RPMI8226 (cell line): ENCODE data around the gene STXBP1.
"Not testable (repeated sequence)": the region's sequence is repeated elsewhere in the genome, so short reads cannot be mapped to it uniquely, and the experiment has no call there.

Source experiments
- DNase-seq: peaks from one replicate; pipeline ENCODE4 v3.0.0-alpha.2; 2015

Gene STXBP1

GRCh38 chr9:127611899-127612790 lies at the start of gene STXBP1:
Gene STXBP1, plus strand, starts transcription at chr9:127612277. Its CDS starts 127 bp downstream, at chr9:127612404.
- DNase-seq = peak; percentile 96

DNA sequence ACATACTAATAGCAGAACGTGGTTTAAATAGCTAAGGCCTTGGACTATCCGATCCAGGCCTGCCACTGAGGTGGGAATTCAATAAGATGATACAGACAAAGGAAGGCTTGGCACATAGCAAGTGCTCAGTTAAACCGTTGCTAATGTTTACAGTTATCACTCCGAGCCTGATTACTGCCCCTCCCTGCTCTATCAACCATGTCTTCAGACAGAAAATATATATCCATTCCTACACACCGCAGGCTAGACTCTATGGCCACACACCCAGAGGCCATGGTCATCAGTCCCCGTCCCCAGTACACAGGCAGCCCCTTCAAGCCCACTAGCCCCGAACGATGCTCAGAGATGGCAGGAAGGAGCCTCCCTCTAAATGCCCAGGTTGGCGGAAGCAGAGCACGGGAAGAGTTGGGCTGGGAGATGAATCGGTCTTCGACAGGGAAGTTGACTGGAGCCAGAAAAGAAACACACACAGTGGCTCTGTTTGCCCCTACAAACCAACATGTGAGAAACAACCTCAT lies 49.7 kb upstream of the STXBP1 start:
- no peak for DNase-seq

DNA sequence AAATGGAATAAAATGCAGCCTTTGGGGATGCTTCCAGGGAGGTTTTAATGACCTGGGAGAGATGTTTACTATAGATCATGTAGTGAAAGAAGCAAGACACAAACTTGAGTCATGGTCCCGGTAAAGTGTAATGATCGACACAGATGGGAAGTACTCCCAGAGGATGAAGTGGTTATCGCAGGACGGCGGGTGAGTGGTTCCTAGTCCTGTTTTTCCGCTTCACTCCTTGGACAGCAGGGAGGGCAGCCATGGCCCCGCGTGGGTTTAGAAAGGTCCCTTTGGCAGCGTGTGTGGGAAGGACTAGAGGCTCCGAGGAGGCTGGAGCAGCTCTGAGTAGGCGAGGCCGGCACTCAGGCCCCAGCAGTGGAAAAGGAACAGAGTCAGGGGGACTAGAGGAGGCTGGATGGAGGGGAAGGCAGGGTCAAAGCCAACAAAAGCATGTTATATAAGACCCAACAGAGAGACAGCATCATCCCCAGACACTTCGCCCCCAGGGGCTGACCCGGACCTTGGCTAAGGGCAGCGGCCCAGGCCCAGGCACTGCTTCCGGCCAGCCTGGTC lies 49.2 kb upstream of the STXBP1 start:
- no peak for DNase-seq

DNA sequence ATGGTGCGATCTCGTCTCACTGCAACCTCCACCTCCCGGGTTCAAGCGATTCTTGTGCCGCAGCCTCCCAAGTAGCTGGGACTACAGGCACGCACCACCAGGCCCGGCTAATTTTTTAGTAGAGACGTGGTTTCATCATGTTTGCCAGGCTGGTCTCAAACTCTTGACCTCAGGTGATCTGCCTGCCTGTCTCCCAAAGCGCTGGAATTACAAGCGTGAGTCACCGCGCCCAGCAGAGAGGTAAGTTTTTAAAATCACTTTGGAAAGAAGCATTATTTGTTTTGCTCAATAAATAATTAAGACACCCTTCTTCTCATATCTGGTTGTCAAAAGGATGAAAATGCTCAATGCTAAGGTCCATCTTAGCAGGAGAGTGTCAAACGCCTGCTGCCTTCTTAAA lies 48.5 kb upstream of the STXBP1 start:
- DNase-seq = no peak

DNA sequence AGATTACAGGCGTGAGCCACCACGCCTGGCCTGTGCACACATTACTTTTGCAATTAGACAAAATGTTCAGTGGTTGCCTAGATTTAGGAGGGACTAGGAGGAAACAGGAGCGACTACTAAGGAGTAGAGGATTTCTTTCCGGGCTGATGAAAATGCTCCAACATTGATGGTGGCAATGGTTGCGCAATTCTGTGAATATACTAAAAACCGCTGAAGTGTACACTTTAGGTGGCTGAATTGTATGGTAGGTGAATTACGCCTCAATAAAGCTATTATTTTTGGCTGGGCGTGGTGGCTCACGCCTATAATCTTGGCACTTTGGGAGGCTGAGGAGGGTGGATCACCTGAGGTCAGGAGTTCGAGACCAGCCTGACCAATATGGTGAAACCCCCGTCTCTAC lies 46.8 kb upstream of the STXBP1 start:
- DNase-seq = no peak

DNA sequence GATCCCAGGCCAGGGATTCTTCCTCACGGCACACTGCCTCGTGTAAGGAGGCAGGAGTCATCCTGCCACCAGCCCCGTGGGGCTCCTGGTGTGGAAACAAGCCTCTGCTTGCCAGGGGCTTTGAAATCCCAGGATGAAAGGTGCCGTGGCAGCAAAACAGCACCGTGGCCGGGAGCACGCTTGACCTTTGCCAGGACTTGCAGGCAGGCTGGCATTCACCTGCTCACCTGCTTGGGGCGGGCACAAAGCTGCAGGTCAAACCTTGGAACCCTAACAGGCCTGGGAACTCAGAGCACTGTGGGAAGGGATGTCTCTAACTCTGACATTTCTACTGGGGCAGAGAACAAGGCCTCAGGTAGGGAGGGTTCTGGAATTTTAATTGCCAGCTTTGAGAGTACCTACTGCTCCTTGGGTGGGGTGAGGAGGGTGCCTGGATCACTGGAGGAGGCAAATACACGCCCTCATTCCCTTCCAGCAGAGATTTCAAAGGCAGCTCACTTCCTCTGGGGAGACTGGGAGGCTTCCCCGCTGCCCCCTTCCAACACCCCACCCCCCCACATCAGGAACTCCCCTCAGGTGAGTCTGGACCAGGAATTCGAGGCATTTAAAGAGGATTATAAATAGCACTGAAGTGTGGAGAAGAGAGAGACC lies 45.6 kb upstream of the STXBP1 start:
- DNase-seq = no peak

DNA sequence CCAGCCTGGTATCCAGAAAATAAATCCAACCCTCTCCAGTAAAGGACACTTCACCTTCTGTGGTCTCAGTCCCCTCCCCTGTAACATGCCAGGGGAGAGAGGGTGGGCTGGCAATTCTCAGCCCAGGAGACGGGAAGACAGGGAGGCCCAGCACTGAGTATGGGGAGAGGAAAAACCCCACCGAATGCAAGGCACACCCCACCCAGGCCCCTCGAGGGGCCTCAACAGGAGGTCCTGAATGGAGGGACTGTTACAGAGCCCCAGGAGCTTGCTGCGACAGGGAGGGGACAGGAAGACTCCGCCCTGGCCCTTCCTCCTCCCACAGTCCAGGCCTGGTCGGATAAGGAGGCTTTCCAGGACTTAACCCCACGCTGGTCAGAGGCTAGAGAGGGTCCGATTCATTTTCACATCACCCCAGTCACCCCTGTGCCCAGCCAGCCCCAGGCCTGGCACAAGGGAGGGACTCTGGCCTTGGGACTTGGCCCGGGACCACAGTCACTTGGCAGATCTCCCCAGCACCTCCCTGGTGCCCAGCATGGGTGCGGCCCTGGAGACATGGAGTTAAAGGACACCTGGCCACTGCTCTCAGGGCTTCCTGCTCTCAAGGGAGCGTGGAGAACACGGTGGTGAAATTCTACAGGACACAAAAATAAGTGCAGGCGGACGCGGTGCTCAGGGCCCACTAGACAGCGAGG lies 44.9 kb upstream of the STXBP1 start:
- peak; percentile 58 for DNase-seq

DNA sequence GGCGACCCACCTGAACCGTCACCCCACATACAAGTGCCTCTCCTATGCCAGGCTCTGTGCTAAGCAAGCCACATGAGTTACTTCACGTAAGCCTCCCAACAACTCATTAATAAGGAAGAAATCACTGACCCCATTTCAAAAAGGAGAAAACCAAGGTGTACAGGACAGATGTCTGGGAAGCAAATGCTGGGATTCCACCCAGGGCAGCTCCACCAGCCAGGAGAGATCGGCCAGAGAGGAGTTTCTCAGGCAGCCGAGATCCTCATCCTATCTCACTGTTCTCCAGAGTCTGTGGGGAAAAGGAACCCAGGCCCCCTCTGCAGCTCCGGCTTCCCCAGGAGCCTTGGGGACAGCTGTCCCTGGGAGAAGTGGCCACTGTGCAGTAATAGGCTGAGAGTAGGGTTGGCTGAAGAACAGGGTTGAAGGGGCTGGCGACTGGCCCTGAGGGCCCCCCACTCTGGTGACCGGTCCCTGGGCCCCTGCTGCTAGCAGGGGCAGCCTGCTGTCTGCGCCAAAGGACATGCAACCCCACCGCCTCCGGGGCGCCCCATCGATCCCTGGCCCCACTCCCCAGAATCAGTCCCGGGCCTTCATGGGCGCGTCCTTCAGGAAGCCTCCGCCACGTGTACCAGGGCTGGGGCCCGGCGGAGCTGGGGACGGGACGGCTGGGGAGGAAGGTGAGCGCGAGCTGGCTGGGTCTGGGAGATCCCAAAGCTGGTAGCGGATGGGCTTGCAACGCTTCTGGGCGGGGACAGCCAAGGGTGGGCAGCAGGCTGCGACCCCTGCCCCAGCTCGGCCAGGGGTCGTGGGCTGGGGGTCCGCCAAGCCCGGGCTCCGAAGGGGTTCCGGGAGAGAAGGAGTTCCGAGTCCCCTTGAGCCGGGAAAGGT lies 44.1 kb upstream of the STXBP1 start:
- peak; percentile 58 for DNase-seq

- no peak for DNase-seq
These were observed 43.5 kb upstream of the STXBP1 start for GRCh38 chr9:127568618-127568970.

DNA sequence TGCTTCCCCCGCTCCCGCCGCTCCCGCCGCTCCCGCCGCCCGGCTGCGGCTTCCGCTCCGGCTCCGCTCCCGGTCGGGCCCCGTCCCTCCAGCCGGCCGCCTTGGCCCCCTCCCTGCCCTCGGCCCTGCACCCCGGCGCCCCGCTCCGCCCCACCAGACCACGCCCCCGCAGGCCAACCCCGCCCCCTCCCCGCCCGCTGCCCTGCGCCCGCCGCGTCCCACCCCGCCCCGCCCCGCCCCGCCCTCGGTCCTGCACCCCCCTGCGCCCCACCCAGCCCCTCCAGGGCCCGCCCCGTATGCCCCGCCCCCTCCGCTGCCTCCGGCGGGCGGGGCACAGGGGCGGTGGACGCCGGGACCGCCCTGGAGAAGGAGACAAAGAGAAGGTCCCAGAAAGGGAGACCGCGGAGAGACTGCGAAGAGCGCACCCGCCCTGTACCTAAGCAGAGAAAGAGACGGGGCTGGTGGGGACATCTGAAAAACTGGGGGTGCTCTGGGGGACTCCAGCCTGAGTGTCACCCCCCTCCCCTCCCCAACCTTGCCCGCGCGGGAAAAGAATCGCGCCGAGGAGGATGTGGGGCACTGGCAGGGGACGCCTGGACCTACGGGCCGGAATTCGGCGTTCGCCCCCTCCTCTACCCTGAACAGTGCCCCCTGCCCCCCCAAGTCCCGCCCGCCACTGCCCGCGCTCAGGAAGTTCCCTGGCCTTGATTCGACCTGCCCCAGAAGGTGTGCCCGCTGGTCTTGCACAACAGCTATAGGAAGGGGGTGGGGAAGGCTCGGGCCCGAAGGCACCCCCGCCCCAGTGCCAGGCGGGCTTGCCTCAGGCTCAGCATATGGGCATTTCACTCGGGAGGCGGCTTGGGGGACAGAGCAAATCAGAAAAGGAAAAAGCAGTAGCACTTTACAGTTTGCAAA lies 42.8 kb upstream of the STXBP1 start:
- peak; percentile 95 for DNase-seq

DNA sequence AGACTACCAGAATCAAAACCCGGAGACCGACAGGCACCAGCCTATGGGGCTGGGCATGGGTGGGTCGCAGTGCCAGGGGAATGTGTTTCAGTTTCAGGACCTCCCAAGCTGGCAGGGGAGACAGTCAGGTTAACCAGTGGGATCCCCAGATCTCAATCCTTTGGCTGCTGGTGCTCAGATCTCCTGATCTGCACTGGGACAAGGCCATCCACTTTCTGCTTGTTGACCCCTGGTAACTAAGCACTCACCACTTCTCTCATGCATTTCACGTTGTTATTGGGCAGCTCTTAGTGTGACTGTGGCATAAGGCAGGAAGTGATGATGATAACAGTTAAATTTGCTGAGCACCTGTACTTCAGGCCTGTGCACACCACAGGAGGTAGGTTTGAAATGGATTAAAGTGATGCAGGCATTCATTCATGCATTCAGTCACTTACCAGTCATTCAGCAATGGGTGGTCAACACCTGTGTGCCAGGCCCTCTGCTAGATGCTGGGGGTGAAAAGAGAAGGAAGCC lies 42.1 kb upstream of the STXBP1 start:
- DNase-seq = peak; percentile 88

GRCh38 chr9:127570533-127571111 lies 41.5 kb upstream of the STXBP1 start:
- peak; percentile 67 for DNase-seq

DNA sequence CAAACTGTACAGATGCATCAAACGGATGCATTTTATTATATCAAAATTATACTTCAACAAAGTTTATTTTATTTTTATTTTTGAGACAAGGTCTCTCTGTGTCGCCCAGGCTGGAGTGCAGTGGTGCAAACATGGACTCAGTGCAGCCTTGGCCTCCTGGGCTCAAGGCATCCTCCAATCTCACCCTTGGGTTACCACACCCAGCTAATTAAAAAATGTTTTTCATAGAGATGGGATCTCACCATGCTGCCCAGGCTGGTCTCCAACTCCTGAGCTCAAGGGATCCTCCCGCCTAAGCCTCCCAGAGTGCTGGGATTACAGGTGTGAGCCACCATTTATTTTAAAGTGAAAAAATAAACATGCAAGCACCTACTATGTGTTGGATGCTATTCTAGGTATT lies 40.1 kb upstream of the STXBP1 start:
- DNase-seq = no peak

DNA sequence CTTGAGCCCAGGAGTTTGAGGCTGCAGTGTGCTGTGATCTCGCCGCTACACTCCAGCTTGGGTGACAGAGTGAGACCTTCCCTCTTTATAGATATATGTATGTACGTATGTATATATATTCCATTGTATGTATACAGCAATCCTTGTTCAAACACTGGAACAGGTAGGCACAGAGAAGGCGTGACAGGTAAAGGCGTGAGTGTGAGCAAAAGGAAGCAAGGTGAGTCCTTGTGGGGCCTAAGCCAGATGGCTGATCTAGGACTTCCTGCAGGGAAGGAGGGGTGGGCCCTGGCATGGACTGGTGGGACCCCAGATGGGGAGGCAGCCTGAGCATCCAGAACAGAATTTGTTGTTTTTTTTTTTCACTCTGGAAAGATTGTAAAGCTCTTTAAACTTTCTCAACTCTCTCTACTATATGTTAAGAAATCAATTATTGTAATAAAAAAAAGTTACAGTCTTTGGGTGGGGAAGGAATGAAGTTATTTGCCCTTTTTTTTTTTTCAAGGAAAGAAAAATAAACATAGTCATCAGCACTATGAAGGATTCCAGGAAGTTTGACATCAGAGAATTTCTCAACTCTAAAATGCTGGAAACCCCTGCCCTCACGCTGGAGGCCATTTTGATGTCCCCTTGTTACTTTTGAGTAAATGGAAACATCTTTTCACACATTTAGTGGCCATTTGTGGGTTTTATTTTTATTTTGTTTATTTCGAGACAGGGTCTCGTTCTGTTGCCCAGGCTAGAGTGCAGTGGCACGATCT lies 38.9 kb upstream of the STXBP1 start:
- DNase-seq = no peak

DNA sequence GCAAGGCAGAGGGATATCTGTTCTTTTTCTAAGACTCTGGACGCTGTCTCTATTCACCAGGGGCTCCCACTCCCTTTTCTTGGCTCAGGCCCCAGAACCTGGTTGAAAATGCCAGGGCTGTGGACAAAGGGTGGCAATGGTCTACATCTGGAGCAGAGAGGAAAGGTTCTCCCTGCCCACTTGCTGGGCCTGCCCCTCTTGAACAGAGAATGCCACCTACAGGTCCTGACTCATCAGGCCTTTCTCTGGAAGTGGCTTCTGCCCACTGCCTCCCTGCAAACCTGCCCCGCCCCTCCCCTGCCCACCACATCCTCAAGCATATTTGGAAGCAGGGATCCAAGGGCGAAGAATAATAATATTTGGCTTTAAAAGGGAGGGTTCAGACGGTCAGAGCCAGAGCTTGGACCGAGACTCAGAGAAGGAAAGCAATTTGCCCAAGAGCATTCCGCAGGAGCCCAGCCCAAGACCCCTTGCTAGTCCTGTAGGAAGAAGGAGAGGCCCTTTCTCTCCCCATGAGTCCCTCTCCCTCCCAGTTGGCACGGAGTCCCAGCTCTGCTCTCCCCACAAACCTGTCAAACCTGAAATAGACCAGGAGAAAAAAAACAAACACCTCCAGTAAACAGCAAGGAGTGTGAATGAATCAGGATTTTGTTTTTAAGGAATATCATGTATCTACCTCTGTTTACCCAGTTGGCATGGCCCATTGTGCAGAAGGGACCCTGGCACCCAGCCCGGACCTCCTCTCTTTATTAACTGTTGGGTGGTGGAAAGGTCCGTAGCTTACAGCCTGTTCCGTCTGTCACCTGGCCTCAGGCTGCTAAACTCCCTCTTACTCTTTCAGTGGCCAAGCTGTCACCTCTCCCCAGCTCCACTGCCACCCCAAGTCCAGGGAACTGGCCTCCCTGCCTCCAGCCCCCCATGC lies 37.7 kb upstream of the STXBP1 start:
- DNase-seq = peak; percentile 50

GRCh38 chr9:127575875-127576778 lies 36.0 kb upstream of the STXBP1 start:
- no peak for DNase-seq

DNA sequence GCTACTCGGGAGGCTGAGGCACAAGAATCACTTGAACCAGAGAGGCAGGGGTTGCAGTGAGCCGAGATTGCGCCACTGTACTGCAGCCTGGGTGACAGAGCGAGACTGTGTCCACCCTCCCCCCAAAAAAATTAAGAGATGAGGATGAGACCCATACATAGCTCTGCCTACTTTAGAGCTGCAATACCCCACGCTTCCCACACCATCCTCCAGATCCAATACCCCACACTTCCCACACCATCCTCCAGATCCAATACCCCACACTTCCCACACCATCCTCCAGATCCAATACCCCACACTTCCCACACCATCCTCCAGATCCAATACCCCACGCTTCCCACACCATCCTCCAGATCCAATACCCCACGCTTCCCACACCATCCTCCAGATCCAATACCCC lies 34.9 kb upstream of the STXBP1 start:
- DNase-seq = not testable (repeated sequence)

GRCh38 chr9:127578627-127578951 lies 33.5 kb upstream of the STXBP1 start:
- DNase-seq = no peak
